Skeletal muscle tissue (tissue), 4 donors: ENCODE results near the gene MED12L. TPM values are rescaled to one million over a fixed set of nuclear protein-coding genes. Genes with fewer than 3 reads are reported as not detected.

ENCODE experiments used
- H3K27ac ChIP-seq: one replicate; pipeline ENCODE4 v1.7.0; 2013; ENCODE audit warnings: mild to moderate bottlenecking, low read depth, low read length, inconsistent platforms
- H3K27me3 ChIP-seq, 3 donors: one replicate each; pipeline ENCODE4 v1.7.0; 2013; ENCODE audit warnings: low read length in 3 of 3; ENCODE audit not compliant: control insufficient read depth in 3 of 3, insufficient read depth in 3 of 3
- H3K36me3 ChIP-seq, 3 donors: one replicate each; pipeline ENCODE4 v1.7.0; 2013; ENCODE audit warnings: low read length in 3 of 3; ENCODE audit not compliant: control insufficient read depth in 3 of 3, insufficient read depth in 3 of 3
- H3K4me1 ChIP-seq, 3 donors: one replicate each; pipeline ENCODE4 v1.7.0; 2013; ENCODE audit warnings: low read length in 3 of 3, mild to moderate bottlenecking in 3 of 3; ENCODE audit not compliant: control insufficient read depth in 3 of 3, insufficient read depth in 3 of 3
- H3K4me3 ChIP-seq, 3 donors: one replicate each; pipeline ENCODE4 v1.7.0; 2013; ENCODE audit warnings: low read length in 3 of 3
- H3K9ac ChIP-seq, 3 donors: one replicate each; pipeline ENCODE4 v1.7.0; 2013; ENCODE audit warnings: low read length in 3 of 3, mild to moderate bottlenecking in 3 of 3, moderate library complexity in 2 of 3, low read depth in 1 of 3
- H3K9me3 ChIP-seq, 3 donors: one replicate each; pipeline ENCODE4 v1.7.0; 2013; ENCODE audit warnings: low read length in 3 of 3; ENCODE audit not compliant: control insufficient read depth in 3 of 3
- total RNA-seq: library from RNA; depleted of rRNA; stranded (reverse); fragments of >200 nt; gene quantifications from one replicate; pipeline ENCODE4 v1.2.3, GENCODE V29; 2014
- donor health status: Osteomylitis.

MED12L gene
- total RNA-seq, 1 donor from 2014 or later, result 8.9 TPM

- H3K9me3 ChIP-seq, result no peaks in the 10 kb centered on the region
- H3K9ac ChIP-seq, result no peak overlapping the region
- no peaks in the 10 kb centered on the region for H3K36me3 ChIP-seq
- H3K27me3 ChIP-seq, result no peaks in the 10 kb centered on the region
- no peak overlapping the region for H3K4me3 ChIP-seq
- no peaks in the 10 kb centered on the region for H3K4me1 ChIP-seq
- no peak overlapping the region for H3K27ac ChIP-seq
Measured at GRCh38 chr3:151297429-151297828, 212.0 kb downstream of the MED12L start.

GRCh38 chr3:151299006-151299405 lies 213.5 kb downstream of the MED12L start:
- H3K4me3 ChIP-seq, result no peak overlapping the region
- no peak overlapping the region for H3K9ac ChIP-seq
- H3K27me3 ChIP-seq, result no peaks in the 10 kb centered on the region
- no peaks in the 10 kb centered on the region for H3K36me3 ChIP-seq
- H3K27ac ChIP-seq, result no peak overlapping the region
- no peaks in the 10 kb centered on the region for H3K9me3 ChIP-seq
- H3K4me1 ChIP-seq, result no peaks in the 10 kb centered on the region

GRCh38 chr3:151300539-151300938 lies 215.1 kb downstream of the MED12L start:
- Histone ChIP-seq H3K4me3 (no peak overlapping the region), H3K27me3 (no peaks in the 10 kb centered on the region), H3K27ac (no peak overlapping the region), H3K36me3 (no peaks in the 10 kb centered on the region), H3K9me3 (no peaks in the 10 kb centered on the region), H3K9ac (no peak overlapping the region), H3K4me1 (peaks cover 0 to 2% (median 0%) of the 10 kb centered on the region in 3 donors)

GRCh38 chr3:151301787-151302186 lies 216.3 kb downstream of the MED12L start:
- Histone ChIP-seq H3K9me3 (no peaks in the 10 kb centered on the region), H3K36me3 (no peaks in the 10 kb centered on the region), H3K27ac (no peak overlapping the region), H3K4me1 (peaks cover 0 to 2% (median 0%) of the 10 kb centered on the region in 3 donors), H3K9ac (no peak overlapping the region), H3K27me3 (no peaks in the 10 kb centered on the region), H3K4me3 (no peak overlapping the region)

GRCh38 chr3:151303751-151304150 lies 218.3 kb downstream of the MED12L start:
- Histone ChIP-seq H3K27me3 (no peaks in the 10 kb centered on the region), H3K27ac (no peak overlapping the region), H3K9me3 (no peaks in the 10 kb centered on the region), H3K4me3 (no peak overlapping the region), H3K4me1 (peaks cover 0 to 2% (median 0%) of the 10 kb centered on the region in 3 donors), H3K9ac (no peak overlapping the region), H3K36me3 (no peaks in the 10 kb centered on the region)

GRCh38 chr3:151305060-151305774 lies 219.8 kb downstream of the MED12L start:
- H3K9me3 ChIP-seq, result no peaks in the 10 kb centered on the region
- no peaks in the 10 kb centered on the region for H3K27me3 ChIP-seq
- no peaks in the 10 kb centered on the region for H3K36me3 ChIP-seq
- peaks cover 0 to 2% (median 0%) of the 10 kb centered on the region in 3 donors for H3K4me1 ChIP-seq
- H3K9ac ChIP-seq, result no peak overlapping the region
- no peak overlapping the region for H3K27ac ChIP-seq
- H3K4me3 ChIP-seq, result no peak overlapping the region

GRCh38 chr3:151305775-151306151 lies 220.3 kb downstream of the MED12L start:
- no peak overlapping the region for H3K9ac ChIP-seq
- no peaks in the 10 kb centered on the region for H3K9me3 ChIP-seq
- peaks cover 0 to 2% (median 0%) of the 10 kb centered on the region in 3 donors for H3K4me1 ChIP-seq
- H3K27me3 ChIP-seq, result no peaks in the 10 kb centered on the region
- H3K36me3 ChIP-seq, result no peaks in the 10 kb centered on the region
- no peak overlapping the region for H3K27ac ChIP-seq
- no peak overlapping the region for H3K4me3 ChIP-seq

- Histone ChIP-seq H3K4me3 (no peak overlapping the region), H3K27ac (no peak overlapping the region), H3K4me1 (peaks cover 0 to 2% (median 0%) of the 10 kb centered on the region in 3 donors), H3K27me3 (no peaks in the 10 kb centered on the region), H3K9me3 (no peaks in the 10 kb centered on the region), H3K9ac (no peak overlapping the region), H3K36me3 (no peaks in the 10 kb centered on the region)
Measured at GRCh38 chr3:151306168-151306810, 220.8 kb downstream of the MED12L start.

GRCh38 chr3:151307131-151307530 lies 221.7 kb downstream of the MED12L start:
- no peak overlapping the region for H3K27ac ChIP-seq
- H3K4me3 ChIP-seq, result no peak overlapping the region
- H3K9ac ChIP-seq, result no peak overlapping the region
- no peaks in the 10 kb centered on the region for H3K27me3 ChIP-seq
- no peaks in the 10 kb centered on the region for H3K9me3 ChIP-seq
- H3K36me3 ChIP-seq, result no peaks in the 10 kb centered on the region
- H3K4me1 ChIP-seq, result peaks cover 0 to 2% (median 0%) of the 10 kb centered on the region in 3 donors
